ENCODE data around the gene DUSP10. TPM values are rescaled to one million over a fixed set of nuclear protein-coding genes. Genes with fewer than 3 reads are reported as not detected.

DUSP10 gene
- total RNA-seq, 4 donors from 2014 or later: 2.9 to 7.0 (median 5.9) TPM

DNA sequence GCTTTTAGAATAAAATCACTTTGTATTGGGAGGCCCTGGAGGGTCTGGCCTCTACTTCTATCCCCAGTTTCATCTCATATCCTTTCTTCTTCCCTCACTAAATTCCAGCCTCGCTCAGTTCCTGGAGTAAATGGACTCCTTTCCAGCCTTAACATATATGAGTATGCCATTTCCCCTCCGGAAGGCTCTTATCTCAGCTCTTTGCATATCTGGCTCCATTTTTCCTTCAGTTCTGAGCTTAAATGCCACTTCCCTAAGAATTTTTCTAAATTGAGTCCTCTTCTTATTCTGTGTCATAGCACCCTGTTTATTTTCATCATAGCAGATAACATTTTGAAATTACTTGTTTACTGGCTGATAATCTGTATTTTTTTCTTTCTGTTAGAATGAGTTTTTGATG lies 20.2 kb upstream of the DUSP10 start:
- DNase-seq: no peak
- Histone ChIP-seq H3K27ac (no peak overlapping the region), H3K4me1 (peaks cover 4 to 8% of the 10 kb centered on the region in 2 donors), H3K4me3 (no peak overlapping the region), H3K27me3 (no peaks in the 10 kb centered on the region), H3K9me3 (no peaks in the 10 kb centered on the region), H3K36me3 (no peaks in the 10 kb centered on the region)
- intact Hi-C loops (cut with DNase I; ENCODE audit: low total_unique reads) (no loop called here), in situ Hi-C loops (cut with MboI; ENCODE audit: low sequenced_read_pairs in 4 of 4) (loop anchor here in 1 of 4 donors (25.0 kb wide), 1 partner anchor 200 kb away; no protein-coding TSS in a partner anchor)
- TF ChIP-seq, protein P1, sequence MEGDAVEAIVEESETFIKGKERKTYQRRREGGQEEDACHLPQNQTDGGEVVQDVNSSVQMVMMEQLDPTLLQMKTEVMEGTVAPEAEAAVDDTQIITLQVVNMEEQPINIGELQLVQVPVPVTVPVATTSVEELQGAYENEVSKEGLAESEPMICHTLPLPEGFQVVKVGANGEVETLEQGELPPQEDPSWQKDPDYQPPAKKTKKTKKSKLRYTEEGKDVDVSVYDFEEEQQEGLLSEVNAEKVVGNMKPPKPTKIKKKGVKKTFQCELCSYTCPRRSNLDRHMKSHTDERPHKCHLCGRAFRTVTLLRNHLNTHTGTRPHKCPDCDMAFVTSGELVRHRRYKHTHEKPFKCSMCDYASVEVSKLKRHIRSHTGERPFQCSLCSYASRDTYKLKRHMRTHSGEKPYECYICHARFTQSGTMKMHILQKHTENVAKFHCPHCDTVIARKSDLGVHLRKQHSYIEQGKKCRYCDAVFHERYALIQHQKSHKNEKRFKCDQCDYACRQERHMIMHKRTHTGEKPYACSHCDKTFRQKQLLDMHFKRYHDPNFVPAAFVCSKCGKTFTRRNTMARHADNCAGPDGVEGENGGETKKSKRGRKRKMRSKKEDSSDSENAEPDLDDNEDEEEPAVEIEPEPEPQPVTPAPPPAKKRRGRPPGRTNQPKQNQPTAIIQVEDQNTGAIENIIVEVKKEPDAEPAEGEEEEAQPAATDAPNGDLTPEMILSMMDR (IDR thresholded peaks at IDR 0.05 in 4 of 5, conservative IDR thresholded peaks at IDR 0.05 in 1 of 5): no peak
- TF ChIP-seq POLR2A (IDR thresholded peaks at IDR 0.05): no peak
- no peak for ATAC-seq

DNA sequence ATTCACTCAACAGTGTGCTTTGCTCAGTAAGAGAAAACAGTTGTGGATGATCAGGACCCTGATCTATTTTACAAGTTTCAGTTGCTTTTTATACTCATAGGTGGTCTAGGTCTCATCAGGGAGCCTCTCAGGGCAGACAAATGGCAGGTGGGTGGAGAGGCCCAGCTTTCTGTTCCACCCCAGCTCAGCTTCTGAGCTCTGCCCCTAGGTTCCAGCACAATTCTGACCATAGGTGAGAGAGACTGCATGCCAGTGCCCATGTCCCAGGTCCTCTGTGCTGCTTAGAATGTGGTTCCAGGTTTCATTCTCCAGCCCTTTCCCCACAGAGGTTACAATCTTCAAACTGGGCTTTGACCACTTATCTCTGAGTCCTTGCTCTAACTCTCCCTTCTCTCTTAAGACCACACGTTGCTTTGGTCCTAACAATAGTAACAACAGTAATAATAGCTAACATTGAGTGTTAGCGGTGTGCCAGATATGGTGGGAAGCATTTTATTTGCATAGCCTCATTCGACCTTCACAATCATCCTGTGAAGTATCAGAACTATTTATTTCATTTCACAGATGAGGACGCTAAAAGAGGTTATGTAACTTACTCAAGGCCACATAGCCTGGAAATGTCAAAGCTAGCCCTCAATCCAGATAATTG lies 19.6 kb upstream of the DUSP10 start:
- no peaks in the 10 kb centered on the region for H3K9me3 ChIP-seq
- in situ Hi-C loops (cut with MboI; ENCODE audit: low sequenced_read_pairs in 4 of 4) (loop anchor here in 1 of 4 donors (25.0 kb wide), 1 partner anchor 199 kb away; no protein-coding TSS in a partner anchor), intact Hi-C loops (cut with DNase I; ENCODE audit: low total_unique reads) (no loop called here)
- no peak overlapping the region for H3K4me3 ChIP-seq
- peaks cover 4 to 11% of the 10 kb centered on the region in 2 donors for H3K4me1 ChIP-seq
- no peaks in the 10 kb centered on the region for H3K27me3 ChIP-seq
- no peak for ATAC-seq
- no peak overlapping the region for H3K27ac ChIP-seq
- no peak for DNase-seq
- TF ChIP-seq POLR2A (IDR thresholded peaks at IDR 0.05): no peak
- TF ChIP-seq, protein P1 (IDR thresholded peaks at IDR 0.05 in 4 of 5, conservative IDR thresholded peaks at IDR 0.05 in 1 of 5): no peak
- H3K36me3 ChIP-seq: no peaks in the 10 kb centered on the region

DNA sequence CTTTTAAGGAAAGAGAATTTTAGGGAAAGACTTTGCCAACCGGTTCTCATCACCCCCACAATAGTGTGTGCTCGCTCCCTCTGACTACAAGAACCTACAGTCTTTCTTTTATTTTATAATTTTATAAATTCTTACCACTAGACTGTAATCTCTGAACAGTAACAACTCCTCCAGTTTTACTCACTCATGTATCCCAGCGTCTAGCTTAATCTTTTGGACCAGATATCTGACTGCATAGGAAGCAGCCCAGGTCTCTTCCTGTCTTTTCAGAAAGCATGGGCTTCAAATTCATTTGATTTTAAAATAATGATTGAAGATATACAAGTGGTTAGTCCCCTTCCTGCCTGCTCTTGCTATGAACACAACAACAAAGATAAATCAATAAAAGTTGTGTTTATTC lies 19.0 kb upstream of the DUSP10 start:
- TF ChIP-seq POLR2A (IDR thresholded peaks at IDR 0.05): no peak
- TF ChIP-seq, protein P1 (IDR thresholded peaks at IDR 0.05 in 4 of 5, conservative IDR thresholded peaks at IDR 0.05 in 1 of 5): no peak
- no peak overlapping the region for H3K27ac ChIP-seq
- H3K4me3 ChIP-seq: no peak overlapping the region
- no peaks in the 10 kb centered on the region for H3K36me3 ChIP-seq
- in situ Hi-C loops (cut with MboI; ENCODE audit: low sequenced_read_pairs in 4 of 4): loop anchor here in 1 of 4 donors (25.0 kb wide), 1 partner anchor 199 kb away; no protein-coding TSS in a partner anchor
- DNase-seq (no peak), ATAC-seq (no peak)
- intact Hi-C loops (cut with DNase I; ENCODE audit: low total_unique reads): no loop called here
- peaks cover 4 to 11% of the 10 kb centered on the region in 2 donors for H3K4me1 ChIP-seq
- no peaks in the 10 kb centered on the region for H3K27me3 ChIP-seq
- no peaks in the 10 kb centered on the region for H3K9me3 ChIP-seq

DNA sequence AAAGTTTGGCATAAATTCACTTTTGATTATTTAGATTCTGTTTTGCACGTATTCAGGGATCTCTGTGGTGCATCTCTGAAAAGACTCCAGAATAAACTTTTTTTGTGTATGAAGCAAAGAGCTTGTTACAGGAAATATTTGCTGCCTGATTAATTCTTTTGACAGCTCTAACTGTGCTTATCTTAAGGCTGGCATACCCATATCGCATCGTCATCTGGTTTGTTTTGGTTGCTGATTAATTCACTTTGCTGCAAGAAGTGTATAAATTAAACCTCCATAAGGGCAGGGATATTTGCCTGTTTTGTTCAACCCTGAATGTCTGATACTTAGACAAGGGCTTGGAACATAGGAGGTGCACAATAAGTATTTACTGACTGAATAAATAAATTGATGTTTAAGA lies 17.5 kb upstream of the DUSP10 start:
- no peaks in the 10 kb centered on the region for H3K27me3 ChIP-seq
- H3K4me3 ChIP-seq: no peak overlapping the region
- peaks cover 4 to 11% of the 10 kb centered on the region in 2 donors for H3K4me1 ChIP-seq
- DNase-seq (no peak), ATAC-seq (no peak)
- no peaks in the 10 kb centered on the region for H3K36me3 ChIP-seq
- no peak overlapping the region for H3K27ac ChIP-seq
- in situ Hi-C loops (cut with MboI; ENCODE audit: low sequenced_read_pairs in 4 of 4) (loop anchor here in 1 of 4 donors (25.0 kb wide), 1 partner anchor 197 kb away; no protein-coding TSS in a partner anchor), intact Hi-C loops (cut with DNase I; ENCODE audit: low total_unique reads) (no loop called here)
- TF ChIP-seq, protein P1 (IDR thresholded peaks at IDR 0.05 in 4 of 5, conservative IDR thresholded peaks at IDR 0.05 in 1 of 5): no peak
- TF ChIP-seq POLR2A (IDR thresholded peaks at IDR 0.05): no peak
- no peaks in the 10 kb centered on the region for H3K9me3 ChIP-seq
